NCI-H526 (cell line): ENCODE results near the gene FPGS.
"Not testable (repeated sequence)": the region's sequence is repeated elsewhere in the genome, so short reads cannot be mapped to it uniquely, and the experiment has no call there.

Source experiments
- DNase-seq, 2 experiments: peaks; one replicate each; lab custom pipeline; 2025; lab: John Stamatoyannopoulos, UW

Gene FPGS

DNA sequence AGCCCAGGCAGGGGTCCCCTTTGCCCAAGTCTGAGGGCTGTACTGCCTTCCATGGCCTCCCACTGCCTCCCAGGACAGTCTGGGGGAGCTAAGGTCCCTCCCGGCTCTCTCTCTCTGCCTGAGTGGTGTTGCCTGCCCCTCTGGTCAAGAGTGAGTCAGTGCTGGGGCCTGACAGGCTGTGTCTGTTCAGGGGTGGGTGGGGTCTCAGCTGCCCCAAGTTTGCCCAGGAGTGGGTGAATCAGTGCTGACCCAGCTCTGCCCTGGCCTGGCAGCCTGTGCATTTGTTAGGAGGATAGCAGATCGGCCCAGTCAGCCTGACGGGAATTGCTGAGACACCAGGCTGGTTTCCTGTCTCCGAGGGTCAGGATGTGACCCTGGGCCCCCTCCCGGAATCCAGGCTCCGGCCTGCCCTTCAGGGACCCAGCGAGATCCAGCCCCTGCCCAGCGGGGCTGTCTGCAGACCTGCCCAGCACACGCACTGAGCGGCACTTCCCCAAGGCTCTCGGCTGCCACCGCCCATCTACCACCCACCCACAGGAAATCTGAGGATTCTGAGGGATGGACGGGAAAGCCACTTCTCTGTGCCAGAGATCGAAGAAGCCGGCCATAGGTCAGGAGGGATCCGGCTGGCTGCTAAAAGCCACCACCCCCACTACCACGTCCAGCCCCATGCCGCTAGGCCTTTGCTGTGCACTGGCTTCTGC is 35.8 kb downstream of the FPGS start:
- DNase-seq, result no peak

DNA sequence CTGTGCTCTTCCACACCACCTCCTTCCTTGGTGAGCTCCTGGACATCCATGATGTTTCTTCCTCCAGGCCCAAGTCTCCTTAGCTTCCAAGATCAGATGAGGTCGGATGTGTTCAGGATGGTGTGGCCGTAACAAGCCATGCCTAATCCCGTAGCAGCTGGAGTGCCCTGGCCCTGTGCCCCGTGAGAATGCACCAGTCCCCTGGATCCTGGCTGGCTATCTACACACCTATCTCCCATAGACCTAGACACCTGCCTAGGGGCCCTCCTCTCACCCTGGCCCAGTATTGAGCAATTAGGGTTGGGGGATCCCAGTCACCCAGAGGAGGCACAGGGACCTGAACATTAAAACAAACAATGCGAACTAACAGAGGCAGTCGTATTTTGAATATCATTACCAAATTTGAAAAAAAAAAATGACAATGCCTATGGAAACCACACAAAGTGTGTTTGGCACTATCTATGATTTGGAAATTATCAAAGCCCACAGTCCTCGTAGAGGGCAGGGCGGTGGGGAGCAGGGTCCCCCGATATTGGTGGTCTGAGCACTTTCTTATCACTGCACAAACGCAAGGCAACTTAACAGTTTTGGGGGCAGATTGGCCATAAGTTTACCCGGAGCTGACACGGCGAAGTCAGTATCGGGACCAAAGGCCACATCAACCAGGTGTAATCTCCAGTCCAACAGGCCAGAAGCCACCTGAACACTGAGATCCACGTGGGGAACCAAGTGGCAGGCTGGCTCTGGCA is 38.6 kb downstream of the FPGS start:
- no peak for DNase-seq

DNA sequence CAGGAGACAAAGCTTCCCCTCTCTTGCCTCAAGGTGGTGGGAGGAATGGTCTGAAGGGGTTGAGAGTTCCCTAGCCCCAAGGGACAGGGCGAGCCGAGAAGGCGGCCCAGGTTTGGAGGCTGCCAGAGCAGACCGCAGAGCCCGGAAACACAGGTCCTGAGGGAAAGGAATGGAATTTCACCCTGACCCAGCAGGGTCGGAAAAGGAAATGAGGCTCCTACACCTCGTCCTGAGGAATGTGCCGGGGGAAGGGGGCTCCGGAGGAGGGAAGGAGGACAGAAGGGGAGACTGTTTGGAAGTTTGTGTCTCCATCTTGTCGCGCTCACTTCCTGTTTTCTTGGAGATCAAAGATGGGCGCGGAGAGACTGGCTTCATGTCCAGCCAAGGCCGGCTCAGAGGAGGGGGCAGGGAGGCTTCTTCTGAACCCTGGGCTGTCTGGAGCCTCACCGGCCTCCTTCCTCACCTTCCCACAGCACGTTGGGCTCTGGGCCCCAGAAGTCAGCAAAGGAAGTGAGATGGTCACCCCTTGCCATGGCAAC is 42.2 kb downstream of the FPGS start:
- no peak for DNase-seq

DNA sequence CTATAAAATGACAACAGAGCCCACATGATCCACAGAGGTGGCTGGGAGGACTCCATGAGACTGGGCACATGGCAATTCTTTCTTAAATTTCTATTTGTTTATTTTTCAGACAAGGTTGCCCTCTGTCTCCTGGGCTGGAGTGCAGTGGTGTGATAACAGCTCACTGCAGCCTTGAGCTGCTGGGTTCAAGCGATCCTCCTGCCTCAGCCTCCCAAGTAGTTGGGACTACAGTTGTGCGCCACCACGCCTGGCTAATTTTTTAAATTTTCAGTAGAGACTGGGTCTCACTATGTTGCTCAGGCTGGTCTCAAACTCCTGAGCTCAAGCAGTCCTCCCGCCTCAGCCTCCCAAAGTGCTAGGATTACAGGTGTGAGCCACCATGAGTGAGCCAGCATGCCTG is 42.9 kb downstream of the FPGS start:
- not testable (repeated sequence) for DNase-seq

DNA sequence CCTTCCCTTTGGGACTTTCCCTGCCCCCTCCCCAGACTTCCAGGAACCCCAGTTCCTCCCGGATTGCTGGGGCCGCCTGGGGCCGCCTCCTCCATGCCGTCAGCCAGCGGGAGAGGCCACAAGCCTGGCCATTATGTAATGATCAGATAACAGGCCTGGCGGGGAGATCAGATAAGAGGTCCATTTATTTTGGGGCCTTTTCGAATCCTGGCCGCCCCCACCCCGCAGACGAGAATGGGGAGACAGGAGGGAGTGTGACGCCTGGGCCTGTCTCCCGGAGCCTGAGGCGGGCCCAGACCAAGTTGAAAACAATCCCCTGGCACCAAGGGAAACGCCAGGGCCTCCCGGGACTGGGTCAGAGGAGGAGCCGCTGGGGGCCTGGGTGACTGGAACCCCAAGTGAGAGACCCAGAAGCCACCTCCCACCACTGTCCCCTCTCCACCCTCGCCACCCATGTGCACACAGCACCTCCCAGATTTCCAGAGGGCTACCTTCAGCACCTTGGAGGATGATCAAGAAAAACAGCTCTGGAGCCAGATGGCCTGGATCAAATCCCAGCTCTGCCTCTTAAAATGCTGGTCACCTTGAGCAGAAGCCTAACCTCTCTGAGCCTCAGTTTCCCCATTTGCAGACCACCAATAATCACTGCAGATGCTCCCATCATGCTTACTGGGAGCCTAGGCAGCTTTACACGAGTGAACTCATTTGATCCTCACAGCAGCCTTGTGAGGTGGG is 43.9 kb downstream of the FPGS start:
- no peak for DNase-seq

DNA sequence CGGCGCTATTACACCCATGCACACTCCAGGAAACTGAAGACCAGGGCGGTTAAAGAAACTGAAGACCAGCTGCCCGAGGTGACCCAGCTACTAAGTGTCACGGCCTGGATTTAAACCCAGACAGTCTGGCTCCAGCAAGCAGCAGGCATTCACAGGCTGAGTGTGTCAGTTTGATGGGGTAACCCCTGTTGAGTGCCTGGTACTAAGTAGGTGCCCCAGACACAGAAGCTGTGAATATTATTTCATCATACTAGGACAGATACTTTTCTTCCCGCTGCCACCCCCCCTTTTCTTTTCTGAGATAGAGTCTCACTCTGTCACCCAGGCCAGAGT is 44.5 kb downstream of the FPGS start:
- no peak for DNase-seq

GRCh38 chr9:127847833-127848755 is 45.4 kb downstream of the FPGS start:
- DNase-seq, result no peak

- no peak for DNase-seq
These were observed 46.2 kb downstream of the FPGS start for GRCh38 chr9:127848756-127849504.

DNA sequence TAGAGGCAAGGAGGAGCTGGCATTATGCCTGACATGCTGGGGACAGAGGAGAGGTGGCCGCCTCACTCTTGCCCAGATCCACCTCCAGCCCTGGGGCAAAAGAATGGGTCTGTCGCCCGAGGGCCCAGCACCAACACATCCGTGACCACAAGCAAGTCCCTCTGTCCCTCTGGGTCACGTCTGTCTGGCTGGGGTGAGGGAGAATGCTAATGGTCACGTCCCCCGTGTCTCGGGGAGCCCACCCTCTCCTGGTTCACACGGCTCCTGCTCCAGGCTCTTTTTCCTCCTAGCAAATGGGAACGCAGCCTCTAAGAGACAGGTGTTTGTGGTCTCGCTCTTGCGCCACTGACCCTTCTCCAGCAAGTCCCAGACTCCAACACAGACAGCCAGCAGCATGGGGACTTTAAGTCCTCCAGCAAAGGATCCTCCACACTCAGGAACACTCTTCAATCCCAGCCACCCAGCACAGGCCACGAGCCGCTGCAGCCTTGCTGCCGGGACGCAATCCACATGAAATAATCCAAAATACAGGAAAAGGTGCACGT is 47.7 kb downstream of the FPGS start:
- no peak for DNase-seq

GRCh38 chr9:127852829-127853228 is 50.1 kb downstream of the FPGS start:
- DNase-seq, result no peak

- no peak for DNase-seq
These were observed 50.9 kb downstream of the FPGS start for GRCh38 chr9:127853312-127854183.

DNA sequence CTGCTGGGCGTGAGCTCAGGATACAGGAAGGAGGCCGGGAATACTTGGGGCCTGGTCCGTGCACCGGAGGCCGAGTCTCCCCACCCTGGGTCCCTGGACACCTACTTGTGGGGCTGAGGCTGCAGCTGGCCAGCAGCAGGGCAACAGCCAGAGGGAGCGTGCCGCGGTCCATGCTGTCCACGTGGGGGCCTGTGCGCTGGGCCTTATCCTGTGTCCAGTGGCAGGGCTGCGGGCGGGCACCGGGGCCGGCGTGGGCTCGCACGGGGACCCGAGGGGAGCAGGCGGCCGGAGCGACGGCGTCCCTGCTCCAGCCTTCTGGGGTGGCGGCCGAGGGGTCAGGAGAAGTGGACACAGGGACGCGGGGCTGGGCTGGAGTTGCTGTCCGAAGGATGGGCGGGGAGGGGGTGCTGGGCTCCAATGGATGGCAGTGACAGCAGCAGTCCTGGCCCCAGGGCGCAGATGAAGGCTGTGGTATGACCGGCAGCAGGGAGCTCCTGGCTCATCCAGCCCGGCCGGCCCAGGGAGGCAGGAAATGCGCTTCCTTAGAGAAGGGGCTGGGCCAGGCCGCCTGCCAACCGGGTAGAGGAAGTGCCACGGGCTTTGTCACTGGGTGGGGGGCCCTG is 51.6 kb downstream of the FPGS start, which contains the start of gene ENG:
ENG (minus strand) TSS at position 475 of the 623 bp plus-strand sequence; CDS start at position 172, 303 bp downstream.
- no peak for DNase-seq

GRCh38 chr9:127854960-127855359 is 52.3 kb downstream of the FPGS start:
- DNase-seq, result no peak

DNA sequence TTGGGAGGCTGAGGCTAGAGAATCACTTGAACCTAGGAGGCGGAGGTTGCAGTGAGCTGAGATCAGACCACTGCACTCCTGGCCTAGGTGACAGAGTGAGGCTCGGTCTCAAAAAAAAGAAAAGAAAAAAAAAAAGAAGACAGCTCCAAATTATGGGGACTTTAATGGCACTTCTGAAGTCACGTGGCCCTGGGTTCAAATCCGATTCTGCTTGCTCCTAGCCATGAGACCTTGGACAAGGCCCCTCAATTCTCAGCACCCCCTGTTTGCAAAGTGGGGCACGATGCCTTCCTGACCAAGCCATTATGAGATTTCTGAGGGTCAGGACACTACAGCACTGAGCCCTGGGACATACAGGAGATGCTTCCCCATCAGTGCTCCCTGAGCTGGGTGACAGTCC is 52.8 kb downstream of the FPGS start:
- DNase-seq, result no peak

DNA sequence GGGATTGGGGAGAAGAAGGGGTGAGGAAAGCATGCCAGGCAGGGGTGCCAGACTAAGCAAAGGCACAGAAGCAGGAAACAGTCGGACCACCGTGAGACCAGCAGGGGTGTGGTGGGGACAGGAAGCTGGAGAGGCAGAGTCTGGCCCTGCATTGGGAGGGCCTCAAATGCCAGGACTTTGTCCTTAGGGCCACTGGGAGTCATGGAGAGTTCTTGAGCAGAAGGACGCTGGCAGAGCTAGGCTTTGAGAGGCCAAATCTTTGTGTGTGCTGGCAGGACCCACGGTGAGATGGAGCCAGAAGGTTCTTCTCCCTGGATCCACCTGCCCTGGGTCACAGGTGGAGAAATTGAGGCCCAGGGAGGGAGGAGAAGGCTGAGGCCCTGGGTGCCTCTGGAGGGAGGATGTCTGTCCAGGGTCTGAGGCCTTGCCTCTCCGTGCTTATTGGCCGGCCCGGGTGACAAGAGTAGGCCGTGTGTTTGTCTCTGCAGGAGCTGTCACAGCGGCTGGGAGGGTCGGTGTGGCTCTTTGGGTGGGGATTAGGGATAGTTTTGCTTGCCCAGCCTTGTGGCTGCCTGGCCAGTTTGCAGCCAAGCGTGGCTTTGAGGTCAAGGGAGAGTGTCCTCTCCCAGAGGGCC is 53.5 kb downstream of the FPGS start:
- no peak for DNase-seq

DNA sequence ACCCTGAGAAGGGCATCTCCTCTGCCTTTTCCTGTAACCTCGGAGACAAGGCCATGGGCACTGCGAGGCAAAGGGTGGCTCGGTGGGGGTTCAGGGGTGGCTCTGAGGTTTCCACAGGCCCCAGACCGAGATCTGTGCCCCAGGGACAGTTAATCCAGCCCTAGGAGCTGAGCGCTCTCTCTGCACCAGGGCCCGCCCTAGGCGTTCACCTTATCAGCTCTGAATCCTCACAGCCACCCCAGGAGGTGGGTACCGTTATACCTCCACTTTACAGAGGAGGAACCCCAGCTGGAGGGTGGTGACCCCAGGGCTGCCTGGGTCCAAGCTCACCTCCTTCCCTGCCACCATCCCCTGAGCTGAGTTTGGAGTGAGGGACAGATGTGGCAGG is 54.0 kb downstream of the FPGS start:
- no peak for DNase-seq

- DNase-seq, result no peak
These were observed 54.6 kb downstream of the FPGS start for GRCh38 chr9:127857278-127857677.

DNA sequence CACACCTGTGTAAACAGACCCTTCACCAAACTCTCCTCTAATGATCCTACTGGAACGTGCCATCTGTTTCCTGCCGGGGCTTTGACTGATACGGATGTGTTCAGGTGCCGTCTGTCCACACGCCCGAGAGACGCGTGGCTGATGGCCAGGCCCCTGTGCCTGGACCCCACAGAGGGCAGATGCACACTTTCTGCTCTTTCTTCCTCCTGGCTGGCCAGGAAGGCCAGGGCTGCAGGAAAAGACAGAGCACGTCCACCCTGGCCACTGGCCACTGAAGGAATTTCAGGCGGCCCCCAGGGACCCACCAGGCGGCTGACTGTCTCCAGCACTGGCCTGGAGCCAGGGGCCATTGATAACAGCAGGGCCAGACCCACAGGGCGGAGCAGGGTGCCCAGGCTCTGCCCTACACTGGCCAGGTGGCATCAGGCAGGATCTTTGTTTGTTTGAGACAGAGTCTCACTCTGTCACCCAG is 55.4 kb downstream of the FPGS start:
- peak in 1 of 2 experiments; percentile 19 for DNase-seq
